IMR-90 (cell line): Measurements from ENCODE around the gene LSM14A. TPM values are rescaled to one million over a fixed set of nuclear protein-coding genes. Genes with fewer than 3 reads are reported as not detected.

Experiments
- ATAC-seq: fragments of 200-7000 bp; cut with Tn5 transposase; 2 replicates; pipeline ENCODE4 v1.9.1; 2020; ENCODE audit warnings: low read depth, mild to moderate bottlenecking, moderate library complexity
- BruUV-seq: library from RNA; stranded (reverse); fragments of 400-500 nt; replicated peaks from 2 replicates; lab custom pipeline; 2021; lab: Mats Ljungman, UMichigan
- CTCF ChIA-PET: fragments of 300-600 bp; formaldehyde crosslinking; extraction: SDS; loops from one replicate; lab custom pipeline; 2021; ENCODE audit warnings: antibody characterized with exemption; lab: Yijun Ruan, JAX
- POLR2A ChIA-PET: fragments of 300-600 bp; sonication (Branson Sonifier 250); formaldehyde crosslinking; loops from one replicate; lab custom pipeline; 2022; ENCODE audit warnings: antibody characterized with exemption; ENCODE audit not compliant: unreplicated experiment; lab: Charles Lee
- DNase-seq: peaks from one replicate; pipeline ENCODE4 v3.0.0; 2013
- H2AFZ ChIP-seq: replicated peaks from 2 replicates; pipeline ENCODE3; 2013; ENCODE audit warnings: low read length, mild to moderate bottlenecking; ENCODE audit not compliant: poor library complexity
- H2AK5ac ChIP-seq: 2 replicates; pipeline ENCODE4 v1.6.1; 2013; ENCODE audit warnings: low read depth, low read length, inconsistent platforms
- H2AK9ac ChIP-seq: replicated peaks from 2 replicates; pipeline ENCODE3; 2013; ENCODE audit warnings: mild to moderate bottlenecking, low read depth, low read length, moderate library complexity; ENCODE audit not compliant: poor library complexity
- H2BK120ac ChIP-seq: 2 replicates; pipeline ENCODE4 v1.6.1; 2013; ENCODE audit warnings: low read depth, low read length, inconsistent platforms
- H2BK15ac ChIP-seq: 3 replicates; pipeline ENCODE4 v1.6.1; 2013; ENCODE audit warnings: low read depth, low read length, inconsistent platforms
- H2BK20ac ChIP-seq: 2 replicates; pipeline ENCODE4 v1.6.1; 2013; ENCODE audit warnings: low read depth, mild to moderate bottlenecking, inconsistent platforms, low read length, moderate library complexity
- H2BK5ac ChIP-seq: 2 replicates; pipeline ENCODE4 v1.6.1; 2013; ENCODE audit warnings: mild to moderate bottlenecking, low read depth, low read length, inconsistent platforms; ENCODE audit not compliant: poor library complexity, severe bottlenecking
- H3K14ac ChIP-seq: replicated peaks from 2 replicates; pipeline ENCODE4 v1.6.1; 2013; ENCODE audit warnings: low read depth, low read length, inconsistent platforms
- H3K18ac ChIP-seq: 2 replicates; pipeline ENCODE4 v1.6.1; 2013; ENCODE audit warnings: low read depth, low read length, control low read depth
- H3K23ac ChIP-seq: 2 replicates; pipeline ENCODE4 v1.6.1; 2013; ENCODE audit warnings: low read depth, low read length, inconsistent platforms
- H3K27ac ChIP-seq: 2 replicates; pipeline ENCODE4 v1.5.1; 2013; ENCODE audit warnings: mild to moderate bottlenecking, control low read depth, low read length; ENCODE audit not compliant: insufficient read depth
- H3K27me3 ChIP-seq: 2 replicates; pipeline ENCODE4 v1.6.1; 2013; ENCODE audit warnings: low read length; ENCODE audit not compliant: control insufficient read depth, insufficient read depth
- H3K36me3 ChIP-seq: 2 replicates; pipeline ENCODE4 v1.6.1; 2013; ENCODE audit warnings: low read length, mixed read lengths; ENCODE audit not compliant: control insufficient read depth, insufficient read depth
- H3K4ac ChIP-seq: 2 replicates; pipeline ENCODE4 v1.6.1; 2013; ENCODE audit warnings: low read depth, low read length, inconsistent platforms
- H3K4me1 ChIP-seq: 2 replicates; pipeline ENCODE4 v1.6.1; 2013; ENCODE audit warnings: low read length, mixed read lengths; ENCODE audit not compliant: control insufficient read depth, insufficient read depth
- H3K4me2 ChIP-seq: 2 replicates; pipeline ENCODE4 v1.6.1; 2013; ENCODE audit warnings: low read depth, mild to moderate bottlenecking, control low read depth, low read length, moderate library complexity
- H3K4me3 ChIP-seq: 2 replicates; pipeline ENCODE4 v1.5.1; 2013; ENCODE audit warnings: low read depth, mild to moderate bottlenecking, control low read depth, low read length, moderate library complexity; ENCODE audit not compliant: insufficient read depth
- H3K56ac ChIP-seq: 2 replicates; pipeline ENCODE4 v1.6.1; 2013; ENCODE audit warnings: low read length, inconsistent platforms; ENCODE audit not compliant: insufficient read depth; ENCODE audit errors: extremely low read depth
- H3K79me1 ChIP-seq, 2 experiments: 2 replicates each; pipeline ENCODE4 v1.6.1; 2013; ENCODE audit warnings: low read length in 2 of 2, inconsistent platforms in 1 of 2, low read depth in 1 of 2
- H3K9ac ChIP-seq: 2 replicates; pipeline ENCODE4 v1.6.1; 2013; ENCODE audit warnings: low read depth, low read length, control low read depth
- H3K9me1 ChIP-seq: 2 replicates; pipeline ENCODE4 v1.6.1; 2013; ENCODE audit warnings: low read length, inconsistent platforms; ENCODE audit not compliant: insufficient read depth
- H3K9me3 ChIP-seq: 2 replicates; pipeline ENCODE4 v1.6.1; 2013; ENCODE audit warnings: low read length; ENCODE audit not compliant: control insufficient read depth, insufficient read depth
- H4K20me1 ChIP-seq: 2 replicates; pipeline ENCODE4 v1.6.1; 2013; ENCODE audit warnings: low read length, inconsistent platforms; ENCODE audit not compliant: insufficient read depth
- H4K5ac ChIP-seq: 2 replicates; pipeline ENCODE4 v1.6.1; 2013; ENCODE audit warnings: mild to moderate bottlenecking, low read depth, low read length, control low read depth
- H4K8ac ChIP-seq, 2 experiments: 2 replicates each; pipeline ENCODE4 v1.6.1; 2013; ENCODE audit warnings: low read depth in 2 of 2, low read length in 2 of 2, control low read depth in 1 of 2, inconsistent platforms in 1 of 2
- H4K91ac ChIP-seq: 2 replicates; pipeline ENCODE4 v1.6.1; 2013; ENCODE audit warnings: low read depth, low read length, inconsistent platforms; ENCODE audit not compliant: insufficient read depth
- BHLHE40 ChIP-seq: fragments of 150-350 bp; IDR thresholded peaks from 2 replicates; pipeline ENCODE4 v1.6.1; 2016; ENCODE audit warnings: mild to moderate bottlenecking, low read depth, low read length
- CEBPB ChIP-seq: IDR thresholded peaks from 2 replicates; pipeline ENCODE4 v1.6.1; 2012; ENCODE audit warnings: low read depth, low read length, improper control_type of control experiment
- CHD1 ChIP-seq: IDR thresholded peaks from 2 replicates; pipeline ENCODE4 v1.6.1; 2012; ENCODE audit warnings: low read depth, low read length, improper control_type of control experiment
- CTCF ChIP-seq: conservative IDR thresholded peaks from 2 replicates; pipeline ENCODE4 v1.5.1; 2012; ENCODE audit warnings: mild to moderate bottlenecking, low read depth, low read length, improper control_type of control experiment
- ELK1 ChIP-seq: fragments of 150-350 bp; IDR thresholded peaks from 2 replicates; pipeline ENCODE4 v1.6.1; 2016; ENCODE audit warnings: low read depth, mild to moderate bottlenecking, low read length, moderate library complexity, borderline replicate concordance
- FOS ChIP-seq: fragments of 150-350 bp; IDR thresholded peaks from 2 replicates; pipeline ENCODE4 v1.6.1; 2016; ENCODE audit warnings: low read depth, low read length
- MAFK ChIP-seq: IDR thresholded peaks from 2 replicates; pipeline ENCODE4 v1.6.1; 2012; ENCODE audit warnings: low read depth, low read length, improper control_type of control experiment
- MAZ ChIP-seq: IDR thresholded peaks from 2 replicates; pipeline ENCODE4 v1.6.1; 2012; ENCODE audit warnings: low read depth, mild to moderate bottlenecking, low read length, improper control_type of control experiment, moderate library complexity, borderline replicate concordance
- MXI1 ChIP-seq: IDR thresholded peaks from 2 replicates; pipeline ENCODE4 v1.6.1; 2012; ENCODE audit warnings: low read depth, mild to moderate bottlenecking, low read length, moderate library complexity, borderline replicate concordance
- NFE2L2 ChIP-seq: fragments of 150-350 bp; IDR thresholded peaks from 2 replicates; pipeline ENCODE4 v1.6.1; 2016; ENCODE audit warnings: low read depth, mild to moderate bottlenecking, low read length
- POLR2A ChIP-seq: IDR thresholded peaks from 2 replicates; pipeline ENCODE4 v1.6.1; 2012; ENCODE audit warnings: mild to moderate bottlenecking, low read depth, low read length
- RAD21 ChIP-seq: IDR thresholded peaks from 2 replicates; pipeline ENCODE4 v1.6.1; 2012; ENCODE audit warnings: low read length, improper control_type of control experiment
- RCOR1 ChIP-seq: IDR thresholded peaks from 2 replicates; pipeline ENCODE4 v1.6.1; 2012; ENCODE audit warnings: mild to moderate bottlenecking, low read length, improper control_type of control experiment; ENCODE audit not compliant: insufficient replicate concordance
- RFX5 ChIP-seq: IDR thresholded peaks from 2 replicates; pipeline ENCODE4 v1.8.0; 2012; ENCODE audit warnings: low read depth, mild to moderate bottlenecking, low read length, moderate library complexity
- SMC3 ChIP-seq: fragments of 150-350 bp; IDR thresholded peaks from 2 replicates; pipeline ENCODE4 v1.6.1; 2016; ENCODE audit warnings: low read depth, mild to moderate bottlenecking, antibody characterized with exemption, low read length, moderate library complexity
- USF2 ChIP-seq: fragments of 150-350 bp; IDR thresholded peaks from 2 replicates; pipeline ENCODE4 v1.6.1; 2017; ENCODE audit warnings: mild to moderate bottlenecking, antibody characterized with exemption, low read length, low read depth
- WGBS, 2 experiments: methylation state at CpG; one replicate each; pipeline versions ENCODE4 v1.1.5 to v1.1.7; 2013; ENCODE audit warnings: missing lambda C conversion rate in 2 of 2; ENCODE audit not compliant: insufficient read length in 1 of 2; ENCODE audit errors: extremely low coverage in 2 of 2; 5-methylcytosine and 5-hydroxymethylcytosine counted together
- dilution Hi-C: fragments of 300-500 bp; cut with HindIII; formaldehyde crosslinking; loops from one replicate; pipeline ENCODE4 v1.14.3; 2018; ENCODE audit warnings: low sequenced_read_pairs; ENCODE audit not compliant: unreplicated experiment
- in situ Hi-C: fragments of 300-500 bp; cut with MboI; formaldehyde crosslinking; loops from 3 replicates; pipeline ENCODE4 v1.14.3; 2019; ENCODE audit warnings: low sequenced_read_pairs, inconsistent platforms, mixed read lengths
- intact Hi-C: fragments of 100-400 bp; cut with micrococcal nuclease; formaldehyde crosslinking; loops from 2 replicates; pipeline ENCODE4 v1.10.0; 2022
- polyA plus RNA-seq, 3 experiments: library from polyadenylated mRNA; depleted of rRNA; stranded (reverse); fragments of >200 nt; gene quantifications; 2 replicates each; pipeline ENCODE4 v1.2.3, GENCODE V29; 2012; ENCODE audit warnings: low replicate concordance in 1 of 3
- total RNA-seq: library from RNA; depleted of rRNA; stranded (reverse); fragments of >200 nt; gene quantifications from 2 replicates; pipeline ENCODE4 v1.2.3, GENCODE V29; 2012

Gene LSM14A
- total and polyA plus RNA-seq, 2 of the 4 experiments (the other 2 are of a cell fraction) = 44.3 to 54.8 TPM

- intact Hi-C loops (no loop called here), dilution Hi-C loops (no loop called here), in situ Hi-C loops (no loop called here)
- POLR2A ChIA-PET = no interaction called here
- no peak overlapping the region for H2BK20ac ChIP-seq
- CTCF ChIA-PET = no interaction called here
- no peak overlapping the region for H4K5ac ChIP-seq
- no peak overlapping the region for H3K27ac ChIP-seq
- H3K9me1 ChIP-seq = peaks cover 20% of the 10 kb centered on the region
- peaks cover 5% of the 10 kb centered on the region for H3K36me3 ChIP-seq
- peaks cover 15% of the 10 kb centered on the region for H3K4me1 ChIP-seq
- no peak overlapping the region for H2BK120ac ChIP-seq
- H3K23ac ChIP-seq = no peak overlapping the region; the same call in 1 of the 2 replicates
- H3K79me1 ChIP-seq = peaks cover 7 to 65% of the 10 kb centered on the region in 2 experiments
- H2AK9ac ChIP-seq = no peak overlapping the region
- no peak overlapping the region for H3K18ac ChIP-seq
- BruUV-seq = no TSS peak
- no peak overlapping the region for H4K8ac ChIP-seq
- no peaks in the 10 kb centered on the region for H3K9me3 ChIP-seq
- H3K4me3 ChIP-seq = no peak overlapping the region
- no peak overlapping the region for H3K4ac ChIP-seq
- no peak overlapping the region for H2AFZ ChIP-seq
- ATAC-seq (no peak), DNase-seq (no peak)
- WGBS, 2 experiments = no CpG with 5 or more reads among the region's 5 CpGs
- H4K20me1 ChIP-seq = peaks cover 100% of the 10 kb centered on the region
- no peak overlapping the region for H3K4me2 ChIP-seq
- H2BK5ac ChIP-seq = no peak overlapping the region
- no peak for TF ChIP-seq NFE2L2
- no peak for TF ChIP-seq USF2
- TF ChIP-seq ELK1 = no peak
- no peak for TF ChIP-seq MAFK
- no peak for TF ChIP-seq MAZ
- TF ChIP-seq POLR2A = no peak
- TF ChIP-seq BHLHE40 = no peak
- TF ChIP-seq SMC3 = no peak
- TF ChIP-seq CHD1 = no peak
- TF ChIP-seq RAD21 = no peak
- no peak for TF ChIP-seq RFX5
- no peak for TF ChIP-seq CTCF
- no peak for TF ChIP-seq MXI1
- TF ChIP-seq RCOR1 = no peak
- no peak for TF ChIP-seq FOS
- TF ChIP-seq CEBPB = no peak
- H3K56ac ChIP-seq = no peak overlapping the region
- H4K91ac ChIP-seq = no peak overlapping the region
- no peak overlapping the region for H3K14ac ChIP-seq
- no peak overlapping the region for H2AK5ac ChIP-seq
- no peaks in the 10 kb centered on the region for H3K27me3 ChIP-seq
- no peak overlapping the region for H3K9ac ChIP-seq
- no peak overlapping the region for H2BK15ac ChIP-seq
Observed at GRCh38 chr19:34181111-34181864, 9.0 kb downstream of the LSM14A start.
